Measurements from ENCODE around the gene LRP1.
A peak's percentile ranks its signal among the peaks of the same experiment; 100 is the strongest.
"Not testable (repeated sequence)": the region's sequence is repeated elsewhere in the genome, so short reads cannot be mapped to it uniquely, and the experiment has no call there.

The LRP1 gene

DNA sequence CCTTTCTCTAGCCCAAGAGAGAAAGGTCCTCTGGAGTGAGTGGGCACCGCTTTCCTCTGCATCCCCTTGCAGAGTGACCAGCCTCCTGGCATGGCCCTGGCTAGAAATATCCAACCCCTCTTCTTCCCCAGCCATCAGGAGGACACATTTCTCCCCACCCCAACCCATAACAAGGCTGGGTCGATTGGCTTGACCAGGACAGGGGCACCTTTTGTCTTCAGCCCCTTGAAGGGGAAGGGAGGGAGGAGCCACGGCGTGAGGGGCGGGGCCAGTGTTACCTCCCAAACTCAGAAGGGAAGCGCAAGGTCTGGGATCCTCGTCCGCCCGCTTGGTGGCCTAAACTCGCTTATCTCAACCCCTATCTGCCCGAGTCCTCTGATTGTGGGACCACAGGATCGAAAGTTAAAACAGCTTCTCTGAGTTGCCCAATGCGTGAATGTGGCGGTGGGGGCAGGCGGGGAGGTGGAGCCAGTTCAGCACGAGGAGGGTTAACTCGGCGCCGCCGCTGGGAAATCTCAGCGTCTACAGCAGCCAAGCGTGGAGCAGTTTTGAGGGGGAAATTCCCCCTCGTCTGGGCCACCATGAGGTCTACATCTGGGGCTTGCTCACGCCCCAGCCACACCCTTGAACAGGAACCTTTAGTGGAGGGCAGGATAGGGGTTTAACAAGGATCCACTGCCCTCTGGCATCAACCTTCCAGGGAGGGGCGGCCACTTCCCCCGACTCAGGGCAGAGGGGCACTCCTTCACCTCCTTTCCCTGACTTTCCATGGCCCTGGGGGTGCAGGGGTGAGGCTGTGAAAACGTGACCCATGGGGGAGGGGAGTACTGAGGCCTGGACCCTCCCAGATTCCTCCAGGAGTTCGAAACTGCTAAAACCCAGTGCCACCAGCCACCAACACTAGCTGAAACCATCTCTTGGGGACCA lies 17.9 kb upstream of the LRP1 start:
- TF ChIP-seq, protein P1, sequence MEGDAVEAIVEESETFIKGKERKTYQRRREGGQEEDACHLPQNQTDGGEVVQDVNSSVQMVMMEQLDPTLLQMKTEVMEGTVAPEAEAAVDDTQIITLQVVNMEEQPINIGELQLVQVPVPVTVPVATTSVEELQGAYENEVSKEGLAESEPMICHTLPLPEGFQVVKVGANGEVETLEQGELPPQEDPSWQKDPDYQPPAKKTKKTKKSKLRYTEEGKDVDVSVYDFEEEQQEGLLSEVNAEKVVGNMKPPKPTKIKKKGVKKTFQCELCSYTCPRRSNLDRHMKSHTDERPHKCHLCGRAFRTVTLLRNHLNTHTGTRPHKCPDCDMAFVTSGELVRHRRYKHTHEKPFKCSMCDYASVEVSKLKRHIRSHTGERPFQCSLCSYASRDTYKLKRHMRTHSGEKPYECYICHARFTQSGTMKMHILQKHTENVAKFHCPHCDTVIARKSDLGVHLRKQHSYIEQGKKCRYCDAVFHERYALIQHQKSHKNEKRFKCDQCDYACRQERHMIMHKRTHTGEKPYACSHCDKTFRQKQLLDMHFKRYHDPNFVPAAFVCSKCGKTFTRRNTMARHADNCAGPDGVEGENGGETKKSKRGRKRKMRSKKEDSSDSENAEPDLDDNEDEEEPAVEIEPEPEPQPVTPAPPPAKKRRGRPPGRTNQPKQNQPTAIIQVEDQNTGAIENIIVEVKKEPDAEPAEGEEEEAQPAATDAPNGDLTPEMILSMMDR (IDR thresholded peaks at IDR 0.05; ENCODE audit: low read depth, low read length) = no peak
- DNase-seq (ENCODE audit: extremely low read depth, low read depth) = no peak

DNA sequence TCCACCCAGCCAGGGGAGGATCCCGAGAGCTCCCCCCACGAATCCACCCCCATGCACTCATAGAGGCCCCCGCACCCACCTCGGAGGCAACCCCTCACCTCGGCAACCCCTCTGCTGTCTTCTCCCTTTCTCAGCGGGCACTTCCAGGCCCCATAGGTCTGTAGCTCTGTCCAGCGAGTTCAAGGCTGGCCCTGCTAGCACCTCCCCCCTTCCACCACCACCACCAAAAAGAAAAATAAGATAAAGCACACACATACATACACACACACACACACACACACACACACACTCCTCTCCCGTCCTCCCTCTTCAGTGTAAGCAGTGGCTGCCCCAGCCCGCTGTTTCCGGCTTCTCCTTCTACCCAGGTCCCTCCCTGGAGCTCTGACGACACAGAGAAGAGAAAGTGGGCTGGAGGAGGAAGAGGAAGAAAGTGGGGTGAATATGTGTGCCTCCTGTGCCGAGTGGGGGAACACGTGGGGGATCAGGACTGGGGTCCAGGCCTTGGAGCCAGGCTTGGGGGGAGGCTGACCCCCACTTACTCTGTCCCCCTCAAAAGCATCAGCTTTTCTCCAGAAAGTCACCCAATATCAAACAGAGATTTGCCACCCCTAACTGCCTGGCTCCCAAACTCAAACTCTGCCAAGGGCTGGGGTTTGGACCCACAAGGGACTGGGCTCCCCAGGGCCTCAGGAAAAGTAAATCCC lies 17.1 kb upstream of the LRP1 start, which contains the start of gene STAT6:
Gene STAT6 (minus strand): TSS at position 332 of the 704 bp plus-strand sequence. CDS start 3,084 bp downstream, outside the sequence.
- TF ChIP-seq, protein P1 (IDR thresholded peaks at IDR 0.05; ENCODE audit: low read depth, low read length) = no peak
- peak; percentile 63 for DNase-seq (ENCODE audit: extremely low read depth, low read depth)

- TF ChIP-seq, protein P1 (IDR thresholded peaks at IDR 0.05; ENCODE audit: low read depth, low read length) = peak; percentile 81
- no peak for DNase-seq (ENCODE audit: extremely low read depth, low read depth)
Observed at GRCh38 chr12:57112492-57113294, 15.6 kb upstream of the LRP1 start.

DNA sequence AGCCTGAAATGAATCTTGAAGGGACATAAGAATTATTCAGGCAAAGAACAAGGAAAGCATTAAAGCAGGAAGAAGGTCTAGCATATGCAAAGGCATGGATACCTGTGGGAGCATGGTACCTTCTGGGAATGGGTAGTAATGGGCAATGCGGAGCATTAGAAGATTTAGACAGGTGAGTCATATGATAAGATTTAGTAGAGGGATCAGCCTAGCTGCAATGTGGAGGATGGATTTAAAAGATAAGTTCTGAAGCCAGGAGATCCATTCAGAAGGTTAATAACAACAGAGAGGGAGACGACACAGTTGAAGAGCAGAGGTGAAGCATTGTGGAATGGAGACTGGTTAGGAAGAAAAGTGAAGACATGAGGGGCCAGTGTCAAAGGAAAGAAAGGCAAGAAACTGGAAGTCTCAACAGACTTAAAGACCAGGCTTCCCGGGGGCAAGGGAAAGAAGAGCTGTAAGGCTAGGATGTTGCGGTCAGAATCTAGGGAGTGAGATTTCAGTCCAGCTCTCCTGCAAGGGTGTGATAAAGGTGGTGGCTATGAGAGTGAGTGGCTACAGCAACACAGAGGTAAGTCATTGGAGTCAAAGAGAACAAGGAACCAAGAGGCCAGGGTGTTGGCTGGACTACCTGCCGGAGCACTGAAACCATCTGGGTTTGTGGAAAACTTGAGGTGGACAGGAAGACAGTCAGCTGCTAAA lies 11.6 kb upstream of the LRP1 start:
- TF ChIP-seq, protein P1 (IDR thresholded peaks at IDR 0.05; ENCODE audit: low read depth, low read length) = no peak
- no peak for DNase-seq (ENCODE audit: extremely low read depth, low read depth)

DNA sequence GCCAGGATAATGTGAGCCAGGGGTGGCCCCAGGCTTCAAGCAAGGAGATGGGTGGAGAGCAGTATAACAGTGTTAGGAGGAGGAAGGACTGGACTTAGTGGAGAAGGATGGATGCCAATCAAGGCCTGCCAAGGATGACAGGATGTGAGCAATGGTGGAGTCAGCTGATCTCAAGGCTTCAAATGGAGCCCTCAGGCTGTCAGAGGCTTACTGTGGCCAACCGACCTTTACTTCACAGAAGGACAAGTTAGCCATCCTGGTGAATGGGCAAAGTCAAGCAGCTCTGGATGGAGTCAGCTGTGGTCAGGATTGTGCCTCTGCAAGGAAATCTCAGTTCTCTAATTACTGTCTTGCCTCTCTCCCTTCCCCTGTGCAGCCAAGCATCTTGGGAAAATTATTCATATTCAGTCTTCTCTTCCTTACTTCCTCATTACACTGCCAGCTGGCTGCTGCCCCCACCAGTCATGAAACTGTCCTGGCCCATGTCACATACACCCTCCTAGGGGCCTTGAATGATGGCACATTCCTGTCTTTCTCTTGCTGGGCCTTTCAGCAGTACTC lies 9.5 kb upstream of the LRP1 start:
- no peak for DNase-seq (ENCODE audit: extremely low read depth, low read depth)
- TF ChIP-seq, protein P1 (IDR thresholded peaks at IDR 0.05; ENCODE audit: low read depth, low read length) = no peak

DNA sequence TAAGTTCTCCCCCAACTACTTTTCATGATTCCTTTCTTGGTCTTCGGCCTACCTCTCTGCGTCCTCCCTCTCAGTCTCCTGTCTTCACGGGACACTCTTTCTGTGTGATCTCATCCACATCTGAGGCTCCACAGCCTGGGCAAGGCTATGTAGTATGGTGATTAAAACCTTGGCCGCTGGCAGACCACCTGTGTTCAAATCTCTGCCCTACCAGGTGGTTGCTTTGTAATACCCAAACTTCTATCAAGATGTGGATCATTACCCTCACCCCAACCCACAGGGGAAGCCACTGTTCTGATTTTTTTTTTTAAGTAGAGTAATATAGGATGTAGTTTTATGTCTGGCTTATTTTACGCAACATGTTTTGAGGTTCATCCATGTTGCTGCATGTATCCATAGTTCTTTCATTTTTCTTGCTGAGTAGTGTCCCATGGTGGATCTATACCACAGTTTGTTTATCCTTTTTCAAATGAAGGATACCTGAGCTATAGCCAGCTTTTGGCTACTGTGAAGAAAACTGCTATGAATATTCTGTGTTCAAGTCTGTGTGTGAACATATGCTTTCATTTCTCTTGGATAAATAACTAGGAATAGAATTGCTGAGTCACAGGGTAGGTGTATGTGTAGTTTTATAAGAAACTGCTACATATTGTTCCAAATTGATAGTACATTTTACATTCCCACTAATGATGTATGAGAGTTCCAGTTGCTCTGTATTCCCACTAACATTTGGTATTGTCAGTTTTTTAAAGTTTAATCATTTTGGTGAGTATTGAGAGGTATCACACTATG lies 8.8 kb upstream of the LRP1 start:
- no peak for DNase-seq (ENCODE audit: extremely low read depth, low read depth)
- TF ChIP-seq, protein P1 (IDR thresholded peaks at IDR 0.05; ENCODE audit: low read depth, low read length) = no peak

- DNase-seq (ENCODE audit: extremely low read depth, low read depth) = not testable (repeated sequence)
Observed at GRCh38 chr12:57120718-57121117, 7.6 kb upstream of the LRP1 start.

Data from AG09319 (cell line).